Parathyroid adenoma (tissue), 2 donors: Measurements from ENCODE around the gene CLEC16A.

Experiments used
- H2AFZ ChIP-seq: fragments of 300-600 bp; sonication (generic); one replicate; pipeline ENCODE4 v1.7.0; 2017; ENCODE audit warnings: antibody characterized with exemption, mild to moderate bottlenecking
- H3K27ac ChIP-seq: fragments of 300-600 bp; sonication (generic); one replicate; pipeline ENCODE4 v1.7.0; 2017
- H3K27me3 ChIP-seq: fragments of 300-600 bp; sonication (generic); one replicate; pipeline ENCODE4 v1.7.0; 2017; ENCODE audit warnings: low read length; ENCODE audit not compliant: control insufficient read depth, insufficient read depth
- H3K36me3 ChIP-seq: fragments of 300-600 bp; sonication (generic); one replicate; pipeline ENCODE4 v1.7.0; 2017; ENCODE audit warnings: low read length; ENCODE audit not compliant: control insufficient read depth, insufficient read depth
- H3K4me1 ChIP-seq: fragments of 300-600 bp; sonication (generic); one replicate; pipeline ENCODE4 v1.7.0; 2017; ENCODE audit warnings: control low read depth
- H3K4me2 ChIP-seq: fragments of 300-600 bp; sonication (generic); one replicate; pipeline ENCODE4 v1.7.0; 2017; ENCODE audit warnings: low read length
- H3K4me3 ChIP-seq: fragments of 300-600 bp; sonication (generic); one replicate; pipeline ENCODE4 v1.7.0; 2017; ENCODE audit warnings: low read depth, low read length
- H3K79me2 ChIP-seq: fragments of 300-600 bp; sonication (generic); one replicate; pipeline ENCODE4 v1.7.0; 2017; ENCODE audit warnings: control low read depth
- H3K9ac ChIP-seq: fragments of 300-600 bp; sonication (generic); one replicate; pipeline ENCODE4 v1.7.0; 2017; ENCODE audit warnings: mild to moderate bottlenecking
- H3K9me3 ChIP-seq: fragments of 300-600 bp; sonication (generic); one replicate; pipeline ENCODE4 v1.7.0; 2017; ENCODE audit warnings: low read length; ENCODE audit not compliant: control insufficient read depth
- CTCF ChIP-seq: fragments of 300-600 bp; sonication (generic); IDR thresholded peaks from one replicate; pipeline ENCODE4 v1.7.0; 2017; ENCODE audit warnings: antibody characterized with exemption, mild to moderate bottlenecking
- donor health status: primary hyperparathyroidism.

Gene CLEC16A

GRCh38 chr16:11080999-11081630, 136.8 kb downstream of the CLEC16A start:
- no peaks in the 10 kb centered on the region for H3K36me3 ChIP-seq
- no peak overlapping the region for H3K4me3 ChIP-seq
- H3K9me3 ChIP-seq: no peaks in the 10 kb centered on the region
- H2AFZ ChIP-seq: peak overlapping the region; percentile 4
- peaks cover 34% of the 10 kb centered on the region for H3K4me1 ChIP-seq
- peaks cover 2% of the 10 kb centered on the region for H3K79me2 ChIP-seq
- TF ChIP-seq CTCF: no peak
- peak overlapping the region; percentile 23 for H3K4me2 ChIP-seq
- H3K27ac ChIP-seq: peak overlapping the region; percentile 15
- H3K9ac ChIP-seq: no peak overlapping the region
- no peaks in the 10 kb centered on the region for H3K27me3 ChIP-seq

- Histone ChIP-seq H3K4me2 (no peak overlapping the region), H3K4me3 (no peak overlapping the region), H3K9me3 (no peaks in the 10 kb centered on the region), H3K36me3 (no peaks in the 10 kb centered on the region), H3K4me1 (peaks cover 26% of the 10 kb centered on the region), H3K79me2 (peaks cover 2% of the 10 kb centered on the region), H2AFZ (no peak overlapping the region), H3K27ac (no peak overlapping the region), H3K27me3 (no peaks in the 10 kb centered on the region), H3K9ac (no peak overlapping the region)
- TF ChIP-seq CTCF: no peak
Observed at GRCh38 chr16:11082108-11082859, 137.9 kb downstream of the CLEC16A start.

DNA sequence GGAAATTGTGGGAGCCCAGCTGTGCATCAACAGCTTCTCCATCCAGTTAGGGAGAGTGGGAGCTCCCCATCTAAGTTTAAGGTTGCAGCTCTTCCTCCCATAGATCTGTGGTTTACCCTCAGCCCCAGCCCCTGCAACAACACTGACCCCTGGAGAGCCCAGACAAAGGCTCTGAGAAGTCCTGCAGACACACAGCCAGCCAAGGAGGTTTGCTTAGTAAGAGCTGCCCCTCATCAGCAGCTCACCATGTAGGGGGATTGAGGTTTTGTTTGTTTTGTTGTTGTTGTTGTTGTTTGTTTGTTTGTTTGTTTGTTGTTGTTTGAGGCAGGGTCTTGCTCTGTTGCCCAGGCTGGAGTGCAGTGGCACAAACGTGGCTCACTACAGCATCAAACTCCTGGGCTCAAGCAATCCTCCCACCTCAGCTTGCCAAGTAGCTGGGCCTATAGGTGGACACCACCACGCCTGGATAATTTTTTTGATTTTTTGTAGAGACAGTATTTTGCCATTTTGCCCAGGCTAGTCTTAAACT, 138.6 kb downstream of the CLEC16A start:
- TF ChIP-seq CTCF: no peak
- Histone ChIP-seq H3K4me2 (no peak overlapping the region), H3K4me1 (peaks cover 26% of the 10 kb centered on the region), H3K9ac (no peak overlapping the region), H3K9me3 (no peaks in the 10 kb centered on the region), H3K4me3 (no peak overlapping the region), H3K27ac (no peak overlapping the region), H2AFZ (no peak overlapping the region), H3K27me3 (no peaks in the 10 kb centered on the region), H3K79me2 (peaks cover 2% of the 10 kb centered on the region), H3K36me3 (no peaks in the 10 kb centered on the region)

- H3K27ac ChIP-seq: no peak overlapping the region
Observed at GRCh38 chr16:11084484-11084875, 140.1 kb downstream of the CLEC16A start.

More at GRCh38 chr16:11084484-11084875, 140.1 kb downstream of the CLEC16A start:
- Histone ChIP-seq H3K79me2 (peaks cover 2% of the 10 kb centered on the region), H3K4me2 (no peak overlapping the region), H3K9me3 (no peaks in the 10 kb centered on the region), H3K4me1 (peaks cover 23% of the 10 kb centered on the region), H2AFZ (no peak overlapping the region), H3K4me3 (no peak overlapping the region), H3K36me3 (no peaks in the 10 kb centered on the region), H3K9ac (no peak overlapping the region), H3K27me3 (no peaks in the 10 kb centered on the region)
- TF ChIP-seq CTCF: no peak
